Stimulated activated CD4-positive, alpha-beta T cell treated with anti-CD3 and anti-CD28 coated beads, Interleukin-4, amount 100 ng/mL, for 48 hours (primary cell): ENCODE data around the gene ZNF567.

Experiments used
- DNase-seq, 2 donors: peaks; one replicate each; pipeline ENCODE4 v3.0.0-alpha.2; 2020; ENCODE audit warnings: low read depth in 2 of 2

The ZNF567 gene

DNA sequence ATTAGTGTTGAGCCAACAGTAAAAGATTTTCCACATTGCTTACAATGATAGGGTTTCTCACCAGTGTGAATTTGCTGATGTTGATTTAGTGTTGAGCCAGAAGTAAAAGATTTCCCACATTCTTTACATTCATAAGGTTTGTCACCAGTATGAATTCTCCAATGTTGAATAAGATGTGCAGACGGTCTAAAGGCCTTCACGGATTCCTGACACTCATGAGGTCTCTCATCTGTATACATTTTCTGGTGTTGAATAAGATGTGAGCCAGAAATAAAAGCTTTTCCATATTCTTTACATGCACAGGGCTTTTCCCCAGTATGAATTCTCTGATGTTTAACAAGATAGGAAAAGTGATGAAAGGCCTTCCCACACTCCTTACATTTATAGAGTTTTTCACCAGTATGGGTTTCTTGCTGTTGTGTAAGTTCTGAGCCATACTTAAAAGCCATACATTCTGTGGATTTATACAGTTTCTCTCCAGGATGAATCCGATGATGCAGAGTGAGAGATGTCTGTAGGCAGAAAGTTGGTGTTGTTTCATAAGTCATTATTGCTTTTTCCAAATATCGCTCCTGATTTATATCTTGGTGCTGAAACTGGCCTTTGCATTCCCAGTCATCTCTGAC lies 62.8 kb downstream of the ZNF567 start:
- DNase-seq, result no peak
